Neural cell (in vitro differentiated cells): ENCODE results near the gene PKP1.

ENCODE experiments used
- EP300 ChIP-seq: fragments of 450-650 bp; conservative IDR thresholded peaks from 2 replicates; pipeline ENCODE4 v1.6.1; 2014; ENCODE audit warnings: antibody characterized with exemption, mild to moderate bottlenecking, moderate library complexity; ENCODE audit not compliant: poor library complexity, severe bottlenecking
- EZH2 ChIP-seq: fragments of 200-600, 300-800 bp; shearing (Covaris generic), sonication (generic); IDR thresholded peaks from 2 replicates; pipeline ENCODE4 v1.6.1; 2014; ENCODE audit warnings: antibody characterized with exemption, low read length, borderline replicate concordance, mild to moderate bottlenecking; ENCODE audit not compliant: insufficient read depth, poor library complexity, severe bottlenecking
- POLR2AphosphoS5 ChIP-seq: IDR thresholded peaks from 2 replicates; pipeline ENCODE4 v1.6.1; 2012
- RAD21 ChIP-seq: fragments of 450-650 bp; conservative IDR thresholded peaks from 2 replicates; pipeline ENCODE4 v1.6.1; 2014; ENCODE audit warnings: antibody characterized with exemption, mild to moderate bottlenecking, moderate library complexity
- SMC3 ChIP-seq: fragments of 450-650 bp; conservative IDR thresholded peaks from 2 replicates; pipeline ENCODE4 v1.6.1; 2014; ENCODE audit warnings: antibody characterized with exemption, mild to moderate bottlenecking, moderate library complexity; ENCODE audit not compliant: poor library complexity
- TAF1 ChIP-seq: IDR thresholded peaks from 2 replicates; pipeline ENCODE4 v1.6.1; 2012; ENCODE audit warnings: low read depth
- TF ChIP-seq, protein P1 (sequence below): fragments of 450-650 bp; IDR thresholded peaks from 2 replicates; pipeline ENCODE4 v1.5.1; 2014; ENCODE audit warnings: antibody characterized with exemption, mild to moderate bottlenecking, moderate library complexity; ENCODE audit not compliant: poor library complexity, severe bottlenecking
- TF ChIP-seq, protein P2 (sequence below): IDR thresholded peaks from 2 replicates; pipeline ENCODE4 v1.6.1; 2012; ENCODE audit warnings: borderline replicate concordance

DNA sequence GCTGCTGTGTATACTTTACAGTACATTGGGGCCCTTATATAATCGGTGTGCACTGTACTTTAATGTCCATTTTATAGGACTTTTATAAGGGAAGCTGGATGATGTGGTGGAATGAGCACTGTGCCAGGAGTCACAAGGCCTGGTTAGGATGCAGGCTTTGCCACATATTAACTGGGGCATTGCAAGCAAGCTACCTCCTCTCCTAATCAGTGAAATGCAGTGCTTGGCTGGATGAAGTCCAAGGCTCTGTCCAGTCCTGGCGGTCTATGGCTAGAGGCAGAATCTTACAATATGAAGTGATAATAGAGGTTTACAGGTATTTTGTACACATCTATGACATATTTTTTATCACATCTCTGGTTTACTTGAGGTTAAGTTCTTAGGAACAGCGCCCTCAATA lies 1.7 kb upstream of the PKP1 start:
- TF ChIP-seq, protein P1, sequence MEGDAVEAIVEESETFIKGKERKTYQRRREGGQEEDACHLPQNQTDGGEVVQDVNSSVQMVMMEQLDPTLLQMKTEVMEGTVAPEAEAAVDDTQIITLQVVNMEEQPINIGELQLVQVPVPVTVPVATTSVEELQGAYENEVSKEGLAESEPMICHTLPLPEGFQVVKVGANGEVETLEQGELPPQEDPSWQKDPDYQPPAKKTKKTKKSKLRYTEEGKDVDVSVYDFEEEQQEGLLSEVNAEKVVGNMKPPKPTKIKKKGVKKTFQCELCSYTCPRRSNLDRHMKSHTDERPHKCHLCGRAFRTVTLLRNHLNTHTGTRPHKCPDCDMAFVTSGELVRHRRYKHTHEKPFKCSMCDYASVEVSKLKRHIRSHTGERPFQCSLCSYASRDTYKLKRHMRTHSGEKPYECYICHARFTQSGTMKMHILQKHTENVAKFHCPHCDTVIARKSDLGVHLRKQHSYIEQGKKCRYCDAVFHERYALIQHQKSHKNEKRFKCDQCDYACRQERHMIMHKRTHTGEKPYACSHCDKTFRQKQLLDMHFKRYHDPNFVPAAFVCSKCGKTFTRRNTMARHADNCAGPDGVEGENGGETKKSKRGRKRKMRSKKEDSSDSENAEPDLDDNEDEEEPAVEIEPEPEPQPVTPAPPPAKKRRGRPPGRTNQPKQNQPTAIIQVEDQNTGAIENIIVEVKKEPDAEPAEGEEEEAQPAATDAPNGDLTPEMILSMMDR: no peak
- TF ChIP-seq TAF1: no peak
- no peak for TF ChIP-seq EP300
- no peak for TF ChIP-seq POLR2AphosphoS5
- TF ChIP-seq EZH2: no peak
- TF ChIP-seq, protein P2, sequence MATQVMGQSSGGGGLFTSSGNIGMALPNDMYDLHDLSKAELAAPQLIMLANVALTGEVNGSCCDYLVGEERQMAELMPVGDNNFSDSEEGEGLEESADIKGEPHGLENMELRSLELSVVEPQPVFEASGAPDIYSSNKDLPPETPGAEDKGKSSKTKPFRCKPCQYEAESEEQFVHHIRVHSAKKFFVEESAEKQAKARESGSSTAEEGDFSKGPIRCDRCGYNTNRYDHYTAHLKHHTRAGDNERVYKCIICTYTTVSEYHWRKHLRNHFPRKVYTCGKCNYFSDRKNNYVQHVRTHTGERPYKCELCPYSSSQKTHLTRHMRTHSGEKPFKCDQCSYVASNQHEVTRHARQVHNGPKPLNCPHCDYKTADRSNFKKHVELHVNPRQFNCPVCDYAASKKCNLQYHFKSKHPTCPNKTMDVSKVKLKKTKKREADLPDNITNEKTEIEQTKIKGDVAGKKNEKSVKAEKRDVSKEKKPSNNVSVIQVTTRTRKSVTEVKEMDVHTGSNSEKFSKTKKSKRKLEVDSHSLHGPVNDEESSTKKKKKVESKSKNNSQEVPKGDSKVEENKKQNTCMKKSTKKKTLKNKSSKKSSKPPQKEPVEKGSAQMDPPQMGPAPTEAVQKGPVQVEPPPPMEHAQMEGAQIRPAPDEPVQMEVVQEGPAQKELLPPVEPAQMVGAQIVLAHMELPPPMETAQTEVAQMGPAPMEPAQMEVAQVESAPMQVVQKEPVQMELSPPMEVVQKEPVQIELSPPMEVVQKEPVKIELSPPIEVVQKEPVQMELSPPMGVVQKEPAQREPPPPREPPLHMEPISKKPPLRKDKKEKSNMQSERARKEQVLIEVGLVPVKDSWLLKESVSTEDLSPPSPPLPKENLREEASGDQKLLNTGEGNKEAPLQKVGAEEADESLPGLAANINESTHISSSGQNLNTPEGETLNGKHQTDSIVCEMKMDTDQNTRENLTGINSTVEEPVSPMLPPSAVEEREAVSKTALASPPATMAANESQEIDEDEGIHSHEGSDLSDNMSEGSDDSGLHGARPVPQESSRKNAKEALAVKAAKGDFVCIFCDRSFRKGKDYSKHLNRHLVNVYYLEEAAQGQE: no peak
- no peak for TF ChIP-seq SMC3
- TF ChIP-seq RAD21: no peak
